Measurements from ENCODE around the gene RPGRIP1. TPM values are rescaled to one million over a fixed set of nuclear protein-coding genes. Genes with fewer than 3 reads are reported as not detected.
"Not testable (repeated sequence)": the region's sequence is repeated elsewhere in the genome, so short reads cannot be mapped to it uniquely, and the experiment has no call there.

The RPGRIP1 gene
- total and polyA plus RNA-seq, 2 donors: 0.19 to 0.30 TPM

- H3K4me3 ChIP-seq (ENCODE audit: low read length in 2 of 2): peak overlapping the region; percentile 83 to 97
- H3K4me1 ChIP-seq (ENCODE audit: control insufficient read depth in 2 of 2, insufficient read depth in 2 of 2, low read length in 2 of 2): peaks cover 16 to 34% of the 10 kb centered on the region in 2 donors
- WGBS: 4% methylated on average over 16 of the region's 16 CpGs
These were observed 11.8 kb upstream of the RPGRIP1 start for GRCh38 chr14:21267886-21268616.

DNA sequence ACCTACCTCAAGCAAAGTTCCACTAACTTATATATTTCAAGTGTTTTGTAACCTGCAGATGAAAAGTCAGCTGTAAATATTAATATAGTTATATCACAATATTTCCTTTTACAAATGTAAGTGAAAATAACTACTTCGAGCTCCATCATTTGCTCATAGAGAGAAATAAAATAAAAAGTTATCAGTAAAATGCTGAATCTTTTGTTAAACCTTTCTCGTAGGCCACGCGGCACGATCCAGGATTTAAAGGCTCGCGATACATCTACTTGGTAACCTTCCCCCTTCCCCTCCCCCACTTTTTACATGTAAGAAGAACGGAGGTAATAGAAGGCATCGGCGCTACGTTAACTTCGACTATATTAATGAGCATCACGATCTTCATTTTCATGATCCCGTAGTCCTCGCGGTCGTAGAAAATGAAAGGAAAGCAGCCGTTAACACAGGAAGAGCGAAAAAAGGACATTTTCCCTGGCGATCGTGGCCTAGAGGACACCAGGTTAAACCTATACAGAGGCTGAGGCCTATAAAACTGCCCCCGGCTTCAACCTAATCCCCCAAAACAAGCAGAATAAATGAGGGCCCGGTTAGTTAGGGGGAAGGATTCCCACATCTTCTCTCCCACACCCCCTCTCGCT is 11.1 kb upstream of the RPGRIP1 start:
- Histone ChIP-seq H3K36me3 (ENCODE audit: control insufficient read depth in 2 of 2, insufficient read depth in 2 of 2, low read length in 1 of 2) (peaks cover 6 to 44% of the 10 kb centered on the region in 2 donors), H3K27me3 (ENCODE audit: control insufficient read depth in 2 of 2, insufficient read depth in 1 of 2, low read length in 1 of 2) (no peaks in the 10 kb centered on the region), H3K4me3 (ENCODE audit: low read length in 2 of 2) (peak overlapping the region; percentile 83 to 97), H3K9me3 (ENCODE audit: control insufficient read depth in 2 of 2, insufficient read depth in 1 of 2, low read length in 1 of 2) (peaks cover 0 to 7% of the 10 kb centered on the region in 2 donors), H3K4me1 (ENCODE audit: control insufficient read depth in 2 of 2, insufficient read depth in 2 of 2, low read length in 2 of 2) (peaks cover 16 to 32% of the 10 kb centered on the region in 2 donors), H3K27ac (ENCODE audit: low read depth in 1 of 2, low read length in 1 of 2) (peak overlapping the region; percentile 97 to 99)
- WGBS: under 1% methylated on average over 24 of the region's 24 CpGs
- DNase-seq (ENCODE audit: low read depth in 6 of 9, low spot score in 9 of 9): peak in 8 of 9 donors; percentile 45 to 80 (median 54)

More at GRCh38 chr14:21267886-21268616, 11.8 kb upstream of the RPGRIP1 start:
- H3K36me3 ChIP-seq (ENCODE audit: control insufficient read depth in 2 of 2, insufficient read depth in 2 of 2, low read length in 1 of 2): peaks cover 9 to 51% of the 10 kb centered on the region in 2 donors
- DNase-seq (ENCODE audit: low read depth in 6 of 9, low spot score in 9 of 9): peak in 1 of 9 donors; percentile 21
- peak overlapping the region in 1 of 2 donors; percentile 99 for H3K27ac ChIP-seq (ENCODE audit: low read depth in 1 of 2, low read length in 1 of 2)
- H3K27me3 ChIP-seq (ENCODE audit: control insufficient read depth in 2 of 2, insufficient read depth in 1 of 2, low read length in 1 of 2): no peaks in the 10 kb centered on the region
- peaks cover 0 to 7% of the 10 kb centered on the region in 2 donors for H3K9me3 ChIP-seq (ENCODE audit: control insufficient read depth in 2 of 2, insufficient read depth in 1 of 2, low read length in 1 of 2)

DNA sequence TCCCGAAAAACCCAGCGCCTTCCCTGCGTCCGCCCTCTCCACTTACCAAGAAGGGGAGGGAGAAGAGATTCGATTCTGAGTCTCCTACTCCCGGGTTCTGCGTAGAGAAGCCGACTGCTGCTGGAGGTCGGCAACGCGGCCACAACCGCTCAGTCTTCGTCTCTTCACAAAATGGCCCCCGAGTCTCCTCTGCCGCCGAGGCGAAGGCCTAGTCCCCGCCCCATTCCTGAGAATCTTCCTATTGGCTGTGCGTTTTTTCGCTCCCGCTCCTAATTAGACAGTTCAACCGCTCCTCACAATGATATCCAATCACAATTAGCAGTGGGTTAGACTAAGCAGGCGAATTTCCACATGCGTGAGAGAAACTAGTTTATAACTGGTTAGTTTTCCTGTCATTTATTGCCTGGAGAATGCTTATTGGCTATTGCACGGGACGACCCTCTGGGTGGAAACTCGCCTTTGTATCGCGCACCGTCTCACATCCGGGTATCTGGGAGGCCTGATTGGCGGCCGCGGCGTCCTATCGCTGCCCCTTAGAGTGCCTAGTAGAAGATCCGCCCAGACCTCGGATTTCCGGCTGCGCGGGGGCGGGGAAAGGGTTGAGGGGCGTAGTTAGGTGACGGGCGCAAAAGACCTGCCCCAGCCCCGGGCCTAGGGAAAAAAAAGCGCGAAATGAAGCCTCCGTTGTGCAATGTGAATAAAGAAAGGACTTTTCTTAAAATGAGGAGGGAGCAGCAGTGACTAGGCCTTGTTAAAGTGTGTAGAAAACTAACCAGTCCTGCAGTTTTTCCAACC is 10.4 kb upstream of the RPGRIP1 start, which contains the start of gene HNRNPC:
Gene HNRNPC, minus strand, starts transcription at position 191 of the 795 bp plus-strand sequence. CDS start 35,249 bp downstream, outside the sequence.
- H3K4me1 ChIP-seq (ENCODE audit: control insufficient read depth in 2 of 2, insufficient read depth in 2 of 2, low read length in 2 of 2): peaks cover 16 to 32% of the 10 kb centered on the region in 2 donors
- under 1% methylated on average over 49 of the region's 49 CpGs for WGBS
- peaks cover 5 to 38% of the 10 kb centered on the region in 2 donors for H3K36me3 ChIP-seq (ENCODE audit: control insufficient read depth in 2 of 2, insufficient read depth in 2 of 2, low read length in 1 of 2)

GRCh38 chr14:21272661-21273060 is 7.2 kb upstream of the RPGRIP1 start:
- 97% methylated on average over 17 of the region's 17 CpGs for WGBS
- H3K9me3 ChIP-seq (ENCODE audit: control insufficient read depth in 2 of 2, insufficient read depth in 1 of 2, low read length in 1 of 2); DNase-seq (ENCODE audit: low read depth in 6 of 9, low spot score in 9 of 9); H3K36me3 ChIP-seq (ENCODE audit: control insufficient read depth in 2 of 2, insufficient read depth in 2 of 2, low read length in 1 of 2); H3K4me3 ChIP-seq (ENCODE audit: low read length in 2 of 2); H3K27ac ChIP-seq (ENCODE audit: low read depth in 1 of 2, low read length in 1 of 2); H3K27me3 ChIP-seq (ENCODE audit: control insufficient read depth in 2 of 2, insufficient read depth in 1 of 2, low read length in 1 of 2): not testable (repeated sequence)
- peaks cover 8 to 27% of the 10 kb centered on the region in 2 donors for H3K4me1 ChIP-seq (ENCODE audit: control insufficient read depth in 2 of 2, insufficient read depth in 2 of 2, low read length in 2 of 2)

More for the DNA sequence above, 10.4 kb upstream of the RPGRIP1 start, which contains the start of gene HNRNPC:
- no peaks in the 10 kb centered on the region for H3K27me3 ChIP-seq (ENCODE audit: control insufficient read depth in 2 of 2, insufficient read depth in 1 of 2, low read length in 1 of 2)
- peak within 1 kb of the TSS; percentile 97 to 99 for H3K27ac ChIP-seq (ENCODE audit: low read depth in 1 of 2, low read length in 1 of 2)
- H3K9me3 ChIP-seq (ENCODE audit: control insufficient read depth in 2 of 2, insufficient read depth in 1 of 2, low read length in 1 of 2): peaks cover 0 to 7% of the 10 kb centered on the region in 2 donors
- peak within 1 kb of the TSS; percentile 83 to 97 for H3K4me3 ChIP-seq (ENCODE audit: low read length in 2 of 2)
- DNase-seq (ENCODE audit: low read depth in 6 of 9, low spot score in 9 of 9): peak; percentile 100

GRCh38 chr14:21275261-21275858 is 4.5 kb upstream of the RPGRIP1 start:
- WGBS: 79% methylated on average over 9 of the region's 9 CpGs
- Histone ChIP-seq H3K4me3 (ENCODE audit: low read length in 2 of 2) (peak overlapping the region in 1 of 2 donors; percentile 11), H3K27ac (ENCODE audit: low read depth in 1 of 2, low read length in 1 of 2) (peak overlapping the region; percentile 84 to 99), H3K4me1 (ENCODE audit: control insufficient read depth in 2 of 2, insufficient read depth in 2 of 2, low read length in 2 of 2) (peaks cover 5 to 20% of the 10 kb centered on the region in 2 donors), H3K36me3 (ENCODE audit: control insufficient read depth in 2 of 2, insufficient read depth in 2 of 2, low read length in 1 of 2) (no peaks in the 10 kb centered on the region), H3K27me3 (ENCODE audit: control insufficient read depth in 2 of 2, insufficient read depth in 1 of 2, low read length in 1 of 2) (no peaks in the 10 kb centered on the region), H3K9me3 (ENCODE audit: control insufficient read depth in 2 of 2, insufficient read depth in 1 of 2, low read length in 1 of 2) (peaks cover 0 to 2% of the 10 kb centered on the region in 2 donors)
- peak in 5 of 9 donors; percentile 35 to 74 (median 48) for DNase-seq (ENCODE audit: low read depth in 6 of 9, low spot score in 9 of 9)

- DNase-seq (ENCODE audit: low read depth in 6 of 9, low spot score in 9 of 9): no peak
- no peaks in the 10 kb centered on the region for H3K9me3 ChIP-seq (ENCODE audit: control insufficient read depth in 2 of 2, insufficient read depth in 1 of 2, low read length in 1 of 2)
- no peak overlapping the region for H3K4me3 ChIP-seq (ENCODE audit: low read length in 2 of 2)
- H3K27me3 ChIP-seq (ENCODE audit: control insufficient read depth in 2 of 2, insufficient read depth in 1 of 2, low read length in 1 of 2): no peaks in the 10 kb centered on the region
- peaks cover 5 to 17% of the 10 kb centered on the region in 2 donors for H3K4me1 ChIP-seq (ENCODE audit: control insufficient read depth in 2 of 2, insufficient read depth in 2 of 2, low read length in 2 of 2)
- H3K36me3 ChIP-seq (ENCODE audit: control insufficient read depth in 2 of 2, insufficient read depth in 2 of 2, low read length in 1 of 2): no peaks in the 10 kb centered on the region
- H3K27ac ChIP-seq (ENCODE audit: low read depth in 1 of 2, low read length in 1 of 2): no peak overlapping the region
- WGBS: 93% methylated on average over 4 of the region's 4 CpGs
These were observed 1.3 kb upstream of the RPGRIP1 start for GRCh38 chr14:21278632-21279031.

DNA sequence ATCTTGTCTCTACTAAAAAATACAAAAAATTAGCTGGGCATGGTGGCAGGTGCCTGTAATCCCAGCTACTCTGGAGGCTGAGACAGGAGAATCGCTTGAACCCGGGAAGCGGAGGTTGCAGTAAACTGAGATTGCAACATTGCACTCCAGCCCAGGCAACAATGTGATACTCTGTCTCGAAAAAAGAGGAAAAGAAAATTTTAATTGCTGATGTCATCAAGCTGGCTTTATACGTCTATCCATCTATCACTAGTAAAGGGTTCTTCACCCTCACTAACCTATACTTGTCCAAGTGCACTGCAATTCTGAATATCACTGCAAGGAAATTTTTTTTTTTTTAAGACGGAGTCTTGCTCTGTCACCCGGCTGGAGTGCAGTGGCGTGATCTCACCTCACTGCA is 2.0 kb downstream of the RPGRIP1 start:
- not testable (repeated sequence) for H3K27me3 ChIP-seq (ENCODE audit: control insufficient read depth in 2 of 2, insufficient read depth in 1 of 2, low read length in 1 of 2); H3K27ac ChIP-seq (ENCODE audit: low read depth in 1 of 2, low read length in 1 of 2); H3K4me3 ChIP-seq (ENCODE audit: low read length in 2 of 2); H3K4me1 ChIP-seq (ENCODE audit: control insufficient read depth in 2 of 2, insufficient read depth in 2 of 2, low read length in 2 of 2); DNase-seq (ENCODE audit: low read depth in 6 of 9, low spot score in 9 of 9); H3K36me3 ChIP-seq (ENCODE audit: control insufficient read depth in 2 of 2, insufficient read depth in 2 of 2, low read length in 1 of 2); H3K9me3 ChIP-seq (ENCODE audit: control insufficient read depth in 2 of 2, insufficient read depth in 1 of 2, low read length in 1 of 2)
- WGBS: 83% methylated on average over 8 of the region's 8 CpGs

- H3K27ac ChIP-seq (ENCODE audit: low read depth in 1 of 2, low read length in 1 of 2); H3K4me1 ChIP-seq (ENCODE audit: control insufficient read depth in 2 of 2, insufficient read depth in 2 of 2, low read length in 2 of 2); H3K27me3 ChIP-seq (ENCODE audit: control insufficient read depth in 2 of 2, insufficient read depth in 1 of 2, low read length in 1 of 2); H3K36me3 ChIP-seq (ENCODE audit: control insufficient read depth in 2 of 2, insufficient read depth in 2 of 2, low read length in 1 of 2); H3K4me3 ChIP-seq (ENCODE audit: low read length in 2 of 2); H3K9me3 ChIP-seq (ENCODE audit: control insufficient read depth in 2 of 2, insufficient read depth in 1 of 2, low read length in 1 of 2); DNase-seq (ENCODE audit: low read depth in 6 of 9, low spot score in 9 of 9): not testable (repeated sequence)
- 98% methylated on average over 2 of the region's 2 CpGs for WGBS
These were observed 6.6 kb downstream of the RPGRIP1 start for GRCh38 chr14:21286516-21286915.
